Fibroblast of lung (primary cell): ENCODE measurements around the gene ARL6IP1. TPM values are rescaled to one million over a fixed set of nuclear protein-coding genes. Genes with fewer than 3 reads are reported as not detected.

Source experiments
- DNase-seq, 2 donors: peaks; one replicate each; pipeline versions ENCODE4 v3.0.0 to v3.0.0-alpha.2; 2010; ENCODE audit warnings: low read depth in 2 of 2
- H2AFZ ChIP-seq: 2 replicates; pipeline ENCODE4 v1.5.1; 2012; ENCODE audit warnings: low read length, control low read depth, inconsistent platforms
- H3K27ac ChIP-seq: 2 replicates; pipeline ENCODE4 v1.5.1; 2011; ENCODE audit warnings: low read length, control low read depth; ENCODE audit not compliant: insufficient read depth
- H3K27me3 ChIP-seq: 2 replicates; pipeline ENCODE4 v1.5.1; 2011; ENCODE audit warnings: mild to moderate bottlenecking, low read length; ENCODE audit not compliant: control insufficient read depth, insufficient read depth
- H3K36me3 ChIP-seq: 2 replicates; pipeline ENCODE4 v1.5.1; 2011; ENCODE audit warnings: low read length; ENCODE audit not compliant: control insufficient read depth, insufficient read depth
- H3K4me1 ChIP-seq: 2 replicates; pipeline ENCODE4 v1.5.1; 2011; ENCODE audit warnings: low read length; ENCODE audit not compliant: control insufficient read depth, insufficient read depth; ENCODE audit errors: extremely low read depth
- H3K4me2 ChIP-seq: 2 replicates; pipeline ENCODE4 v1.5.1; 2011; ENCODE audit warnings: low read length, control low read depth; ENCODE audit not compliant: insufficient read depth; ENCODE audit errors: extremely low read depth
- H3K4me3 ChIP-seq, 4 experiments: fragments of 200-600 bp in 1 of 4; sonication (generic) in 1 of 4; replicated peaks in 1 of 4; 2 replicates each; pipeline ENCODE4 v1.5.1; 2011 to 2016; ENCODE audit warnings: low read length in 4 of 4, low read depth in 3 of 4, mild to moderate bottlenecking in 3 of 4, control low read depth in 2 of 4, inconsistent platforms in 1 of 4, mixed read lengths in 1 of 4; ENCODE audit not compliant: insufficient read depth in 1 of 4; ENCODE audit errors: control extremely low read depth in 1 of 4
- H3K79me2 ChIP-seq: 2 replicates; pipeline ENCODE4 v1.5.1; 2012; ENCODE audit warnings: mild to moderate bottlenecking, low read length, inconsistent platforms; ENCODE audit not compliant: control insufficient read depth, insufficient read depth
- H3K9ac ChIP-seq: 2 replicates; pipeline ENCODE4 v1.5.1; 2011; ENCODE audit warnings: mild to moderate bottlenecking, low read length, control low read depth; ENCODE audit not compliant: insufficient read depth
- H3K9me3 ChIP-seq: 2 replicates; pipeline ENCODE4 v1.5.1; 2012; ENCODE audit warnings: low read depth, low read length; ENCODE audit not compliant: control insufficient read depth, insufficient read depth
- H4K20me1 ChIP-seq: 2 replicates; pipeline ENCODE4 v1.5.1; 2011; ENCODE audit warnings: low read length; ENCODE audit not compliant: control insufficient read depth, insufficient read depth; ENCODE audit errors: extremely low read depth
- CTCF ChIP-seq, 2 donors: IDR thresholded peaks in 1 of 2; conservative IDR thresholded peaks in 1 of 2; 1 replicate in 1 of 2; 2 replicates in 1 of 2; pipeline ENCODE4 v1.5.1; 2011 to 2012; ENCODE audit warnings: low read length in 2 of 2, control low read depth in 1 of 2, inconsistent platforms in 1 of 2, low read depth in 1 of 2, mild to moderate bottlenecking in 1 of 2
- EZH2 ChIP-seq: IDR thresholded peaks from 2 replicates; pipeline ENCODE4 v1.5.1; 2012; ENCODE audit warnings: low read length, control low read depth, mild to moderate bottlenecking; ENCODE audit errors: missing control alignments
- polyA plus RNA-seq, 2 donors: library from polyadenylated mRNA; depleted of rRNA in 1 of 2; stranded (reverse) in 1 of 2; unstranded in 1 of 2; fragments of >200 nt; gene quantifications; 2 replicates each; pipeline ENCODE4 v1.2.1, GENCODE V29; 2011 to 2012; ENCODE audit warnings: missing spikeins in 1 of 2
- total RNA-seq: library from RNA; depleted of rRNA; stranded (reverse); fragments of >200 nt; gene quantifications from 2 replicates; pipeline ENCODE4 v1.2.1, GENCODE V29; 2014

The ARL6IP1 gene
- total and polyA plus RNA-seq, 2 donors (not counting 1 experiment from before 2014, with no cell fraction given): 119 to 224 TPM

- H3K9ac ChIP-seq: peak overlapping the region; percentile 85
- H3K79me2 ChIP-seq: peaks cover 67% of the 10 kb centered on the region
- H3K27me3 ChIP-seq: no peaks in the 10 kb centered on the region
- H3K4me2 ChIP-seq: peak overlapping the region; percentile 97
- peaks cover 11% of the 10 kb centered on the region for H3K4me1 ChIP-seq
- peak overlapping the region; percentile 71 to 100 (median 83) for H3K4me3 ChIP-seq
- no peak overlapping the region for H2AFZ ChIP-seq
- peaks cover 11% of the 10 kb centered on the region for H4K20me1 ChIP-seq
- no peaks in the 10 kb centered on the region for H3K9me3 ChIP-seq
- DNase-seq: peak in 1 of 2 donors; percentile 33
- peak overlapping the region; percentile 84 for H3K27ac ChIP-seq
- no peak for TF ChIP-seq CTCF (conservative IDR thresholded peaks at IDR 0.05 in 1 of 2, IDR thresholded peaks at IDR 0.05 in 1 of 2; ENCODE audit: low read depth in 1 of 2, low read length in 2 of 2)
- no peak for TF ChIP-seq EZH2
- H3K36me3 ChIP-seq: peaks cover 24% of the 10 kb centered on the region
Measured at GRCh38 chr16:18788828-18789514, 12.4 kb downstream of the ARL6IP1 start.

- TF ChIP-seq EZH2 (no peak), CTCF (conservative IDR thresholded peaks at IDR 0.05 in 1 of 2, IDR thresholded peaks at IDR 0.05 in 1 of 2; ENCODE audit: low read depth in 1 of 2, low read length in 2 of 2) (no peak)
- H3K9me3 ChIP-seq: no peaks in the 10 kb centered on the region
- peaks cover 16% of the 10 kb centered on the region for H3K36me3 ChIP-seq
- no peaks in the 10 kb centered on the region for H3K27me3 ChIP-seq
- H3K4me1 ChIP-seq: peaks cover 11% of the 10 kb centered on the region
- peaks cover 11% of the 10 kb centered on the region for H4K20me1 ChIP-seq
- H2AFZ ChIP-seq: no peak overlapping the region
- H3K4me2 ChIP-seq: peak overlapping the region; percentile 62
- peaks cover 69% of the 10 kb centered on the region for H3K79me2 ChIP-seq
- H3K4me3 ChIP-seq: peak overlapping the region in 2 of 4 experiments; percentile 6 to 21
- DNase-seq: peak in 1 of 2 donors; percentile 41
- H3K9ac ChIP-seq: no peak overlapping the region
- H3K27ac ChIP-seq: no peak overlapping the region
Measured at GRCh38 chr16:18784917-18785623, 16.3 kb downstream of the ARL6IP1 start.
